Measurements from ENCODE around the gene ADK.

DNA sequence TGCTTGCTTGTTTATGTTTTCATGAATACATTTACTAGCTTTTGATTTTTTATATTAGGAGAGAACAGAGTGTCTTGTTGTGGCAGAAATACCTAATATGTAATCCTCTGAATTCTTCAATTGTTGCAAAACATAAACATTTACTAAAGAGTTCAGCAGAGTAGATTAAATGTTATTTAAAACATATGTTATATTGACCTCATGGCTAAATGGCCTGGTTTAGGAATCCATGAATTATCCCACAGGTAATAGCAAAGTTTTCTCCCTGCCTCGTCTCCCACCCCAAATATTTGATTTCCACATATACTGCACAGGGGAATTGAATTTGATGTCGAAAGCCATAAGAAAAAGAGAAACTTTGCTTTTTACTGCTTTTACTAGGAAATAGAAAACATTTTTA, 111.8 kb downstream of the ADK start:
- TF ChIP-seq, protein P1, sequence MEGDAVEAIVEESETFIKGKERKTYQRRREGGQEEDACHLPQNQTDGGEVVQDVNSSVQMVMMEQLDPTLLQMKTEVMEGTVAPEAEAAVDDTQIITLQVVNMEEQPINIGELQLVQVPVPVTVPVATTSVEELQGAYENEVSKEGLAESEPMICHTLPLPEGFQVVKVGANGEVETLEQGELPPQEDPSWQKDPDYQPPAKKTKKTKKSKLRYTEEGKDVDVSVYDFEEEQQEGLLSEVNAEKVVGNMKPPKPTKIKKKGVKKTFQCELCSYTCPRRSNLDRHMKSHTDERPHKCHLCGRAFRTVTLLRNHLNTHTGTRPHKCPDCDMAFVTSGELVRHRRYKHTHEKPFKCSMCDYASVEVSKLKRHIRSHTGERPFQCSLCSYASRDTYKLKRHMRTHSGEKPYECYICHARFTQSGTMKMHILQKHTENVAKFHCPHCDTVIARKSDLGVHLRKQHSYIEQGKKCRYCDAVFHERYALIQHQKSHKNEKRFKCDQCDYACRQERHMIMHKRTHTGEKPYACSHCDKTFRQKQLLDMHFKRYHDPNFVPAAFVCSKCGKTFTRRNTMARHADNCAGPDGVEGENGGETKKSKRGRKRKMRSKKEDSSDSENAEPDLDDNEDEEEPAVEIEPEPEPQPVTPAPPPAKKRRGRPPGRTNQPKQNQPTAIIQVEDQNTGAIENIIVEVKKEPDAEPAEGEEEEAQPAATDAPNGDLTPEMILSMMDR (IDR thresholded peaks at IDR 0.05), result no peak
- no peak for TF ChIP-seq POLR2A (IDR thresholded peaks at IDR 0.05)

Measured in right lobe of liver (tissue), 4 donors.